Mesothelial cell of epicardium (in vitro differentiated cells): ENCODE results near the gene DPP4. TPM values are rescaled to one million over a fixed set of nuclear protein-coding genes. Genes with fewer than 3 reads are reported as not detected.

Experiments
- DNase-seq, 2 experiments: peaks; one replicate each; pipeline ENCODE4 v3.0.0; 2021; ENCODE audit warnings: low spot score in 2 of 2; ENCODE audit not compliant: unreplicated experiment in 2 of 2
- H3K27ac Mint-ChIP-seq: 2 replicates; pipeline ENCODE4 v1.8.0; 2021; ENCODE audit warnings: mixed read lengths
- H3K27me3 Mint-ChIP-seq: 2 replicates; pipeline ENCODE4 v1.8.0; 2021; ENCODE audit warnings: low read depth, mixed read lengths
- H3K36me3 Mint-ChIP-seq: 2 replicates; pipeline ENCODE4 v1.8.0; 2021; ENCODE audit warnings: mixed read lengths
- H3K4me1 Mint-ChIP-seq: 2 replicates; pipeline ENCODE4 v1.8.0; 2021; ENCODE audit warnings: mixed read lengths
- H3K4me3 Mint-ChIP-seq: 2 replicates; pipeline ENCODE4 v1.8.0; 2021; ENCODE audit warnings: mild to moderate bottlenecking, moderate library complexity, mixed read lengths
- H3K9me3 Mint-ChIP-seq: 2 replicates; pipeline ENCODE4 v1.8.0; 2021; ENCODE audit warnings: mixed read lengths
- total RNA-seq: library from RNA; stranded (reverse); gene quantifications from 3 replicates; pipeline ENCODE4 v1.2.1, GENCODE V29; 2021
- TF ChIP-seq, protein P1 (sequence below): fragments of 200-600 bp; sonication (generic); IDR thresholded peaks from one replicate; pipeline ENCODE4 v1.5.0; 2021; ENCODE audit warnings: antibody characterized with exemption; ENCODE audit not compliant: unreplicated experiment

DPP4 gene
- total RNA-seq, 1 donor from 2014 or later = 8.2 TPM

DNA sequence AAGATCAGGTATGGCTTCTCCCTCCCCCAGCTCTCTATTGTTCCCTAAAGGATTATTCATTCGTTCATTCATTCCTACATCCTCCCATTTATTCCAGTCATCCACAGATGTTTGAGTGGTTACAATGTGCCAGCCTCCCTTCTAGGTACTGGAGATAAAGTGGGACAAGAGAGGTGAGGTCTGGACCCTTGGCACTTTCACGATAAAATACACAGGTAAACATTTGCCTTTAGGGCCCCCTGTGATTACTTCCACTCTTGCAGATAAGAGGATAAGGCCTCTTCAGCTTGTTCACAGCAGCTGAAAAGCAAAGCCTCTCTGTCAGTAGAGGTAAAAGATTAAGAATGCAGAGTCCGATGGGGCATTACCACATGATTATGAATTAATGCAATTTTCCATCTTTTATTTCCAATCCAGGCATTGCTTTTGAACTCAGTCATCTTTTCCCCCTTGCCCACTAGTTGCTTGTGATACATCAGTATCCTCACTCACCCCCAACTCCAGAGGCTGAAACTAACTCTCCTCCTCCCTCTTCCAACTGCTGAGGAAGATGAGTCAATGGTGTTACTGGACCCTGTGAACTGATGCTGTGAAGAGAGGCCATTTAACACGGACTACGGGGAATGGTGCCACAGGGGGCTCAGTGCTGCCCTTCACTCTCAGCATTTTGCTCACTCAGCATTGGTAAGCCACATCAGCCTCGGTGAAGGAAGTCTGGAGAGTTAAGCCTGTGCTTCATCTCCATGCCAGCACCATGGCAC lies 1.1 kb upstream of the DPP4 start:
- Mint-ChIP-seq H3K9me3 (peaks cover 19% of the 10 kb centered on the region), H3K27me3 (peaks cover 31% of the 10 kb centered on the region), H3K27ac (no peak overlapping the region), H3K4me1 (peaks cover 37% of the 10 kb centered on the region), H3K36me3 (peaks cover 4% of the 10 kb centered on the region), H3K4me3 (peak overlapping the region; percentile 66)
- TF ChIP-seq, protein P1, sequence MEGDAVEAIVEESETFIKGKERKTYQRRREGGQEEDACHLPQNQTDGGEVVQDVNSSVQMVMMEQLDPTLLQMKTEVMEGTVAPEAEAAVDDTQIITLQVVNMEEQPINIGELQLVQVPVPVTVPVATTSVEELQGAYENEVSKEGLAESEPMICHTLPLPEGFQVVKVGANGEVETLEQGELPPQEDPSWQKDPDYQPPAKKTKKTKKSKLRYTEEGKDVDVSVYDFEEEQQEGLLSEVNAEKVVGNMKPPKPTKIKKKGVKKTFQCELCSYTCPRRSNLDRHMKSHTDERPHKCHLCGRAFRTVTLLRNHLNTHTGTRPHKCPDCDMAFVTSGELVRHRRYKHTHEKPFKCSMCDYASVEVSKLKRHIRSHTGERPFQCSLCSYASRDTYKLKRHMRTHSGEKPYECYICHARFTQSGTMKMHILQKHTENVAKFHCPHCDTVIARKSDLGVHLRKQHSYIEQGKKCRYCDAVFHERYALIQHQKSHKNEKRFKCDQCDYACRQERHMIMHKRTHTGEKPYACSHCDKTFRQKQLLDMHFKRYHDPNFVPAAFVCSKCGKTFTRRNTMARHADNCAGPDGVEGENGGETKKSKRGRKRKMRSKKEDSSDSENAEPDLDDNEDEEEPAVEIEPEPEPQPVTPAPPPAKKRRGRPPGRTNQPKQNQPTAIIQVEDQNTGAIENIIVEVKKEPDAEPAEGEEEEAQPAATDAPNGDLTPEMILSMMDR = no peak
- no peak for DNase-seq

DNA sequence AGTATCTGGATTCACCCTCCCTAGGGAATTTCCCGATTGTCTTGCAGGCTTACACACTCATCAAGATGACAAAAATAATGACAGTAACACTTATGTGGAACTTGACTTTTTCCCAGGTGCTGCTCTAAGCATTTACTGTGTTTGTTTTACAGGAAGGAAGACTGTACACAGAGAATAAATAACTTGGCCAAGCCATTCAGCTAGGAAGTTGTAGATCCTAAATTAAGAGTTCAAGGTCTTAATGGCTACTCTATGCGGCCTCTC lies 549 bp upstream of the DPP4 start:
- Mint-ChIP-seq H3K36me3 (peaks cover 4% of the 10 kb centered on the region), H3K27ac (no peak overlapping the region), H3K27me3 (peaks cover 31% of the 10 kb centered on the region)

DNA sequence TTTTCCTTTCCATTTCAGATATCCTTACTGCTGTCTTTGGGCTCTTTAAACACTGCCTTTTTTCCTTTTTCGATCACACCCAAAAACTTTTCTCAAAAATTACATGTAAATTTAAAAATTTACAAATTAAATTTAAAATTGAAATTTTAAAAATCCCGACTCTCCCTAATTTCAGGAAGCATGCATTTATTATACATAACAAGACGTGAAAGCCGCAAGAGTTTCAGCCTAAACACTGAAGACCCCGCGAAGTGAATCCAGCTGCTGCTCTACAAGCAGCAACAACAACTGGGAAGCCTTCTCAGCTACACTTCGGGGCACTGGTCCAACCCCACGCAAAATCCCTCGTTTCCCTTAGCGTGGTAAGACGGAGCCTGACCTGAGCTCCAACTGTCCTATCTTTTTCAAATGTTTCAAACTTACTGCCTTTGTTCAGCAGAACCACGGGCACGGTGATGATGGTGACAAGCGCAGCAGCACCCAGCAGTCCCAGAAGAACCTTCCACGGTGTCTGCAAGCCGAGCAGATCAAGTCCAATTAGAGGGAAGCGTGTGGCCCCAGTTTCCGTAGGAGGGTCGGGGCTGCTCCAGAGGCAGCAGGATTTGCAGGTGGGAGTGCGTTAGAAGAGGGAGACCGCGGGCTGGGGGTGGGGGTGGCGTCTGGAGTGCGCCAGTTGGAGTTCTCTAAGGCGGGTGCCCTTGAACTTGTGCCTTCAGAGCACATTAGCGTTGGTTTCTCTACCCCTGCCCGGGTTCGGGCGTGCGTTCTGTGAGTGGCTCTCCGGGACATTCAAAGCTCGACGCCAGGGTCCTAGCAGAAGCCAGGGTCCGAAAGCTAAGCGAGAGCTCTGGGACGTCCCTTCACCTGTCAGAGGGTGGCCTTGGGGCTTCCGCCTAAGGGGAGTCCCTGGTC lies 783 bp downstream of the DPP4 start:
- Mint-ChIP-seq H3K4me3 (peak overlapping the region; percentile 69), H3K27me3 (peaks cover 31% of the 10 kb centered on the region), H3K36me3 (peaks cover 3% of the 10 kb centered on the region), H3K9me3 (peaks cover 11% of the 10 kb centered on the region), H3K4me1 (peaks cover 43% of the 10 kb centered on the region), H3K27ac (peak overlapping the region; percentile 47)
- DNase-seq = no peak
- TF ChIP-seq, protein P1 = no peak

More for the DNA sequence above, 549 bp upstream of the DPP4 start:
- peaks cover 14% of the 10 kb centered on the region for H3K9me3 Mint-ChIP-seq
- peaks cover 38% of the 10 kb centered on the region for H3K4me1 Mint-ChIP-seq
- no peak for DNase-seq
- TF ChIP-seq, protein P1 = no peak
- H3K4me3 Mint-ChIP-seq = peak overlapping the region; percentile 66

DNA sequence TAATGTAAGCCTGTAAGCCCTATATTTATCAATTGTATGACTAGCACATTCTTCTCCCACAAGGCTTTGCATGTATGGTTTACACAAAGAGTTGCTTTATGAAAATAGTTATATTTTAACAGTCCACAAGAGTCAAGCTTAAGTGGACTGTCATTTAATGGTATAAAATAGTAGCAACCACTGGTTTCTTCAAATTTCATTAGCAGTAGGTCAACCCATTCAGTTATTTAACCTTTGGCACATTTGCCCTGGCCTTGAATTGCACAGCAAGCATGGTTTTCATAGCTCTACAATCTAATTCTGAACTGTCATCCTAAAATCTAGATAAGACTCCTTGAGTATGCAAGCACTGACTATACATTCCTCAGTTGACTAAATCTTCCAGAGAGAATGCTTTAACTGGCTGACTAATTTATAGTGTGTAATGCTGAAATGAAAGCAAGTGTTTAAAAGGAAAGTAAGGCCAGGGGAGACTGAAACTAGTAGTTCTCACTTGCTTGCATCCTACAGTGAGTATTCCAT lies 1.8 kb downstream of the DPP4 start:
- Mint-ChIP-seq H3K27ac (peak overlapping the region; percentile 28), H3K36me3 (no peaks in the 10 kb centered on the region), H3K27me3 (peaks cover 31% of the 10 kb centered on the region), H3K4me1 (peaks cover 43% of the 10 kb centered on the region), H3K4me3 (peak overlapping the region; percentile 30), H3K9me3 (peaks cover 3% of the 10 kb centered on the region)
- TF ChIP-seq, protein P1 = no peak
- no peak for DNase-seq

DNA sequence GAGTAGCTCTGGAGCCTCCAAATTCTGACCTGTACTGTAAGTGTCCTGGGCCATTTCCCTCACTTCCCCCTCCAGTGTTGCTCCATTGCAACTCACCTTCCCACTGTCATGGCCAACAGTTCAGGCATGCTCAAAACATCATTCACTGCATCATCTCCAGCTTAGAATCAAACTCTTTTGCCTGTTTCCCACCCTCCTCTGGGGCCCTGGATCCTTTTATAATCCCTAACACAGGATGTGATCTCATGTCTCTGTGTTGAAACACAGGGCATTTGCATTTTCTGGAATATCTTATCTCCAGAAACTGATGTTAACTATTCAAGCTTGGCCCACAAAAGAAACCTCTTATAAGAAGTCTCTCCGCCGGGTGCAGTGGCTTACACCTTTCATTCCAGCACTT lies 3.0 kb downstream of the DPP4 start:
- Mint-ChIP-seq H3K9me3 (peaks cover 3% of the 10 kb centered on the region), H3K4me3 (no peak overlapping the region), H3K36me3 (no peaks in the 10 kb centered on the region), H3K4me1 (peaks cover 43% of the 10 kb centered on the region), H3K27ac (peak overlapping the region; percentile 1), H3K27me3 (peaks cover 28% of the 10 kb centered on the region)
- no peak for DNase-seq
- TF ChIP-seq, protein P1 = no peak
